Adipocyte (in vitro differentiated cells): ENCODE results near the gene PITPNM2.

Experiments used
- DNase-seq: peaks from one replicate; pipeline ENCODE4 v3.0.0-alpha.2; 2015; ENCODE audit warnings: low read depth
- H3K27me3 ChIP-seq: replicated peaks from 2 replicates; pipeline ENCODE4 v1.7.0; 2013; ENCODE audit warnings: mild to moderate bottlenecking, low read length, moderate library complexity; ENCODE audit not compliant: control insufficient read depth, insufficient read depth
- H3K36me3 ChIP-seq: 2 replicates; pipeline ENCODE4 v1.7.0; 2013; ENCODE audit warnings: low read length, mild to moderate bottlenecking, moderate library complexity; ENCODE audit not compliant: control insufficient read depth, insufficient read depth, severe bottlenecking
- H3K4me1 ChIP-seq: 2 replicates; pipeline ENCODE4 v1.7.0; 2013; ENCODE audit warnings: mild to moderate bottlenecking, low read length, moderate library complexity; ENCODE audit not compliant: control insufficient read depth, insufficient read depth
- H3K4me3 ChIP-seq: 2 replicates; pipeline ENCODE4 v1.7.0; 2013; ENCODE audit warnings: mild to moderate bottlenecking, low read length, moderate library complexity
- H3K9ac ChIP-seq: 2 replicates; pipeline ENCODE4 v1.7.0; 2013; ENCODE audit warnings: mild to moderate bottlenecking, low read length, moderate library complexity
- H3K9me3 ChIP-seq: 2 replicates; pipeline ENCODE4 v1.7.0; 2013; ENCODE audit warnings: mild to moderate bottlenecking, low read length, moderate library complexity; ENCODE audit not compliant: control insufficient read depth

The PITPNM2 gene

GRCh38 chr12:123150744-123151456 is at the start of gene PITPNM2:
PITPNM2 (minus strand) TSS chr12:123151090; CDS start chr12:123034590, 116,500 bp downstream.
- peaks cover 15% of the 10 kb centered on the region for H3K4me1 ChIP-seq
- no peaks in the 10 kb centered on the region for H3K27me3 ChIP-seq
- H3K9ac ChIP-seq: peak within 1 kb of the TSS; percentile 91
- peaks cover 2% of the 10 kb centered on the region for H3K36me3 ChIP-seq
- H3K9me3 ChIP-seq: no peaks in the 10 kb centered on the region
- peak within 1 kb of the TSS; percentile 85 for H3K4me3 ChIP-seq
- peak; percentile 90 for DNase-seq

- no peaks in the 10 kb centered on the region for H3K4me1 ChIP-seq
- no peaks in the 10 kb centered on the region for H3K27me3 ChIP-seq
- H3K36me3 ChIP-seq: peaks cover 22% of the 10 kb centered on the region
- no peak overlapping the region for H3K4me3 ChIP-seq
- H3K9me3 ChIP-seq: no peaks in the 10 kb centered on the region
- no peak overlapping the region for H3K9ac ChIP-seq
- DNase-seq: no peak
Measured at GRCh38 chr12:123200414-123200813, 49.5 kb upstream of the PITPNM2 start.

GRCh38 chr12:123199936-123200335 is 49.0 kb upstream of the PITPNM2 start:
- peaks cover 22% of the 10 kb centered on the region for H3K36me3 ChIP-seq
- H3K4me1 ChIP-seq: no peaks in the 10 kb centered on the region
- DNase-seq: no peak
- H3K9ac ChIP-seq: no peak overlapping the region
- H3K4me3 ChIP-seq: no peak overlapping the region
- H3K9me3 ChIP-seq: no peaks in the 10 kb centered on the region
- H3K27me3 ChIP-seq: no peaks in the 10 kb centered on the region

- no peaks in the 10 kb centered on the region for H3K9me3 ChIP-seq
- H3K4me3 ChIP-seq: no peak overlapping the region
- H3K9ac ChIP-seq: no peak overlapping the region
- H3K4me1 ChIP-seq: no peaks in the 10 kb centered on the region
- DNase-seq: no peak
- no peaks in the 10 kb centered on the region for H3K27me3 ChIP-seq
- peaks cover 10% of the 10 kb centered on the region for H3K36me3 ChIP-seq
Measured at GRCh38 chr12:123187637-123188036, 36.7 kb upstream of the PITPNM2 start.

- Histone ChIP-seq H3K4me1 (no peaks in the 10 kb centered on the region), H3K36me3 (peaks cover 29% of the 10 kb centered on the region), H3K4me3 (no peak overlapping the region), H3K9me3 (no peaks in the 10 kb centered on the region), H3K9ac (no peak overlapping the region), H3K27me3 (no peaks in the 10 kb centered on the region)
- DNase-seq: no peak
Measured at GRCh38 chr12:123180171-123180570, 29.3 kb upstream of the PITPNM2 start.

- Histone ChIP-seq H3K4me1 (no peaks in the 10 kb centered on the region), H3K27me3 (no peaks in the 10 kb centered on the region), H3K4me3 (no peak overlapping the region), H3K9ac (no peak overlapping the region), H3K9me3 (no peaks in the 10 kb centered on the region), H3K36me3 (peaks cover 29% of the 10 kb centered on the region)
- no peak for DNase-seq
Measured at GRCh38 chr12:123171967-123172366, 21.1 kb upstream of the PITPNM2 start.

- Histone ChIP-seq H3K4me3 (no peak overlapping the region), H3K4me1 (no peaks in the 10 kb centered on the region), H3K9ac (no peak overlapping the region), H3K27me3 (no peaks in the 10 kb centered on the region), H3K36me3 (peaks cover 38% of the 10 kb centered on the region), H3K9me3 (no peaks in the 10 kb centered on the region)
- DNase-seq: no peak
Measured at GRCh38 chr12:123167329-123167728, 16.4 kb upstream of the PITPNM2 start.

GRCh38 chr12:123165537-123165936 is 14.6 kb upstream of the PITPNM2 start:
- H3K36me3 ChIP-seq: peaks cover 41% of the 10 kb centered on the region
- H3K4me1 ChIP-seq: peaks cover 5% of the 10 kb centered on the region
- no peak overlapping the region for H3K4me3 ChIP-seq
- H3K9ac ChIP-seq: no peak overlapping the region
- DNase-seq: no peak
- no peaks in the 10 kb centered on the region for H3K27me3 ChIP-seq
- no peaks in the 10 kb centered on the region for H3K9me3 ChIP-seq

- Histone ChIP-seq H3K27me3 (no peaks in the 10 kb centered on the region), H3K4me1 (peaks cover 5% of the 10 kb centered on the region), H3K36me3 (peaks cover 45% of the 10 kb centered on the region), H3K4me3 (no peak overlapping the region), H3K9me3 (no peaks in the 10 kb centered on the region), H3K9ac (no peak overlapping the region)
- DNase-seq: no peak
Measured at GRCh38 chr12:123164710-123165261, 13.9 kb upstream of the PITPNM2 start.

GRCh38 chr12:123164222-123164621 is 13.3 kb upstream of the PITPNM2 start:
- H3K27me3 ChIP-seq: no peaks in the 10 kb centered on the region
- peaks cover 5% of the 10 kb centered on the region for H3K4me1 ChIP-seq
- no peaks in the 10 kb centered on the region for H3K9me3 ChIP-seq
- no peak for DNase-seq
- H3K4me3 ChIP-seq: no peak overlapping the region
- no peak overlapping the region for H3K9ac ChIP-seq
- peaks cover 45% of the 10 kb centered on the region for H3K36me3 ChIP-seq

- peaks cover 5% of the 10 kb centered on the region for H3K4me1 ChIP-seq
- H3K4me3 ChIP-seq: no peak overlapping the region
- no peak for DNase-seq
- no peak overlapping the region for H3K9ac ChIP-seq
- peaks cover 45% of the 10 kb centered on the region for H3K36me3 ChIP-seq
- H3K9me3 ChIP-seq: no peaks in the 10 kb centered on the region
- no peaks in the 10 kb centered on the region for H3K27me3 ChIP-seq
Measured at GRCh38 chr12:123163227-123163626, 12.3 kb upstream of the PITPNM2 start.
